C4-2B (cell line): ENCODE measurements around the gene TMEM51.

Experiments
- CTCF ChIP-seq: fragments of 450-650 bp; conservative IDR thresholded peaks from 2 replicates; pipeline ENCODE4 v1.5.1; 2017; ENCODE audit warnings: mild to moderate bottlenecking
- ZFX ChIP-seq: fragments of 450-650 bp; IDR thresholded peaks from 2 replicates; pipeline ENCODE4 v1.6.1; 2017

DNA sequence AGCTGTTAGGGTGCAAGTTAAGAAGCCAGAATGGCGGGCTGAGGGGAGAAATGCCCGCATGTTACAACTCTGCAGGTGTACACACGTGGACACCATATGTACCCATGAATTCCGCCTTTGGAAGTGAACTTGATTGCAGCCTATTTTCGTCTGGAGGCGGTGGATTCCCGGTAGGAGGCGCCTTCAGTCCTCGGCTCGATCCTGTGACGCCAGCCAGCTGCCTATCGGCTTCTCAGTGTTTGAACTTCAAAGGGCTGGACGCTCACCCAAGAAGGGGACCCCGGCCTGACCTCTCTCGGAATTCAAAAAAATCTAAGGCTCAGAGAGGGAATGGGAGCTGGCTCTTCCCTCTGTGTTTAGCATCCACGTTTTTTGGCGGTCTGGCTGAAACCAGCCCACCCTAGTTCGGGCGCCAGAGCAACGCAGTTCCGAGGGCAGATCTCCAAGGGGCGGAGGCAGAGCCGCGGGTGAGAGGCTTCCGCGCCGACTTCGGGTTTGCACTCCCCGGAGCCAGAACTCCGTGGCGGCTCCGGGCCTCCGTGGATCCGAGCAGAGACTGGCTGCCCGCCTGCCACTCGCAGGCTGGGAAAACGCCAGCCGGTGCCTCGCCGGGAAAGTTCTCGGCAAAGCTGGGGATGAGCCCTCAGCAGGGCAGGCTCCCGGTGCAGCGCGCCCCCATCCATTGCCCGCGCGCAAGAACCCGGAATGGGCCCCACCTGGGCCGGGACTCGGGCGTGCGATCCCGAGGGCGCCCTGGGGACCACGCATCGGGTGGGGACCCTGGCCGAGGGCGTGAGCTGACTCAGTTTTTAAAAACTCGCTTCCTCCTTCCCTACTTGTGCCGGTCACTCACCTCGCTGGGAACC lies 996 bp upstream of the TMEM51 start:
- peak; percentile 71 for TF ChIP-seq CTCF
- no peak for TF ChIP-seq ZFX
